HG03159 (cell line): ENCODE measurements around the gene THUMPD2.

Experiments
- ATAC-seq: cut with Tn5 transposase; IDR thresholded peaks from one replicate; pipeline ENCODE4 v1.9.1; 2021; ENCODE audit warnings: mild to moderate bottlenecking, moderate library complexity; ENCODE audit not compliant: unreplicated experiment

The THUMPD2 gene

DNA sequence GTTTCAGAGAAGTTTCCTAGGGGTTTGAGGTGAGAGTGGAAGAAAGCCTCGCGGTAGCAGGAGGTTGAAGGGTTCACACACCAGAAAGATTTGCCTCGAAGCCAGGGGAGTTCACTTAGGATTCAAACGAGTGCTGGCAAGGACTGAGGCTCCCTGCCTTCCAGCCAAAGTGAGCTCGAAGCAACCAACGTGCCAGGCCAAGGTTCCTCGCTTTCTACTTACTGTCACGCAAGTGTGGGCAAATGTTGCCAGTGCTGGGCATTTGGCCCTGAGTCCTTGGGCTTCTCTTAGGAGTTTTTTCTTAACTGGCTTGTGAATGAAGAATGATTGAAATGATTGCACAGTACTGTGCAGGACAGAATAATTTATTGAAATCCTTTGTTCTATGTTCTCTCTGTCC lies 59.7 kb downstream of the THUMPD2 start:
- no peak for ATAC-seq

DNA sequence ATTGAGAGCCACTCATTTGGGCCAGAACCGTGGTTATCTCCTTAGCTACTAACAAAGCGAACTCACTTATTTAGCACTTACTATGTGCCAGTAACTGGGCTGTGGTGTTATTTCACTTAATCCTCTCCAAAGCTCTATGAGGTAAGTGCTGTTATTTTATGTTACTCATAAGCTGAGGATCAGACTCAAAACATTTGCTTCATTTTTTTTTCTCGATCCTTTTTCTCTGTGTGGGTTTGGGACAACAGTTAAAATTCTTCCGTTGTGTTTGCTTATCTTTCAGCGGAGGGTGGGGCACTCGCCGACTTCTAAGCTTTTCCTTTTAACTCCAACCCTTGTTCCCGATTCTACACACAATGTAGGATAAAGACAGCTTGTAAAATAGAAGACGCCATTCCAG lies 60.6 kb downstream of the THUMPD2 start:
- ATAC-seq: no peak

DNA sequence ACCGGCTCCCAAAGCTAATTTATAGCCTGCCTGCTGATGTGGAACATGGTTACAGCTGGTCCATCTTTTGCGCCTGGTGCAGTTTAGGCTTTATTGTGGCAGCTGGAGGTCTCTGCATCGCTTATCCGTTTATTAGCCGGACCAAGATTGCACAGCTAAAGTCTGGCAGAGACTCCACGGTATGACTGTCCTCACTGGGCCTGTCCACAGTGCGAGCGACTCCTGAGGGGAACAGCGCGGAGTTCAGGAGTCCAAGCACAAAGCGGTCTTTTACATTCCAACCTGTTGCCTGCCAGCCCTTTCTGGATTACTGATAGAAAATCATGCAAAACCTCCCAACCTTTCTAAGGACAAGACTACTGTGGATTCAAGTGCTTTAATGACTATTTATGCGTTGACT lies 62.0 kb downstream of the THUMPD2 start:
- no peak for ATAC-seq

DNA sequence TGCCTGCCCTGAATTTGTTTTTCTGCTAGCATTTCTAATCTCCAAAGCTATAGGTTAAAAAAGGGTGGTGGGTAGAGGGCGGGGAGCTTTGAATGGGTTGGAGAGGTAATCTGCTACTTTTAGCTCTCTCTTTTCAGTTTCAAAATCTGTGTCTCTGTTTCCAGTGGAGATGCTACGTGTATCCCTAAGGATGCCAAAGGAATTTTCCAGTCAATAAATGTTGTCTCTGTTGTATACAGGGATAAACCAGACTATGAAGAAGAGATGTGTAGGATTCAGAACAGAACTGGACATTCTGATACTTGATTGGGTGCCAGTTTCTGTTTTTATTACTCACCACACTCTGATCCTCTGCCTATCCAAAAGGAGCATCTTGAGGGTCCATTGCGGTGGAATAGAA lies 63.2 kb downstream of the THUMPD2 start:
- no peak for ATAC-seq

DNA sequence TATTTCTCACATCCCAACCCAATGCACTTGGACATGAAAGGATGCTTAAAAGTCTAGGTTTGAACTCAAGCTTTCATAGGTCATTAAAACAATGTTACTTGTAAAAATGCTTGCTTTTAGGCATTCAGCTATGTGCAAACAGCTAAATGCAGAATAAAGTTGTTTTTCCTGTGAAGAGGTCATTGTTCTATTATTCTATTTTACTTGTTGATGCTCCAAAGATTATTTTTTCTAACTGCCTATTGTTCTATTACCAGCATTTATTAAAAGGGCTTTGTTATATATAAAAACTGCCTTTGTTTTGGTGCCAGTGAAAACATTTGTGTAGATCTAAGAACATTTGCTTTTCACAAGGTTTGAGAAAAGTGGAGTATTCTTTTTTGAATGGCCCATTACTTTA lies 64.0 kb downstream of the THUMPD2 start:
- no peak for ATAC-seq

DNA sequence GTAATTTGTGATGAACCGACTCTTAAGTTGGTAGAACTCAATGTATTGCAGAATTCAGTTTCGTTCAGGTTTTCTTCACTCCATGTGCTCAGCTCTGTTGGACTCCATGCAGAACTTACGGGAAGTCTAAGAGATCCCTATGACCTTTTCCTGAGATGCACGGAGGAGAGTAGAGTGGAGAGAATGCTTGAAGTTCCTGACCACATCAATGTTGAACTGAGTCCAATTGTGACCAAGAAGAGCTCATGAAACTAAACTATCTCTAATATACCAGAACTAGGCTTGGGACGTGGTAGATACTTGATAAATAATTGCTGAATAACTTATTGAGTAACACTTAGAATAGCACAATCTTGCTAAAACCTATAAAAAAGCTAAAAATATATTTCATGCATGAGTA lies 66.1 kb downstream of the THUMPD2 start:
- ATAC-seq: no peak

DNA sequence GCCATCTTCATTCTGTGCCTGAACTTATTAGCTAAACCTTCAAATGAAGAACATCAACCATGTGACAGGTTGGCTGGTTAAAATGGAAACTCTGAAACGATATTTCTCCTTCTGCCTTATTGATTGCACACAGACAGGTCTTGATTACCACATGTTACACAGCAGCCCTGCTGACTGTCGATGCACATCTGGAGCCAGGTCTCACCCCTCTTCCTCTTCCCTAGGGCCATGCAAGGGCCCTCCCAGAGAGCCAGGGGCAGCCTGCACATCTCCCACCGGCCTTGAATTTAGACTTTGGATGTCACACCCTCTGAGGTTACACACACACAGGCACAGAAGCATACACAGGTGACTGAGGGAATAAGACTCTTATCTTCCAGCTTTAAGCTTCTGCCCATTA lies 68.3 kb downstream of the THUMPD2 start:
- ATAC-seq: no peak

DNA sequence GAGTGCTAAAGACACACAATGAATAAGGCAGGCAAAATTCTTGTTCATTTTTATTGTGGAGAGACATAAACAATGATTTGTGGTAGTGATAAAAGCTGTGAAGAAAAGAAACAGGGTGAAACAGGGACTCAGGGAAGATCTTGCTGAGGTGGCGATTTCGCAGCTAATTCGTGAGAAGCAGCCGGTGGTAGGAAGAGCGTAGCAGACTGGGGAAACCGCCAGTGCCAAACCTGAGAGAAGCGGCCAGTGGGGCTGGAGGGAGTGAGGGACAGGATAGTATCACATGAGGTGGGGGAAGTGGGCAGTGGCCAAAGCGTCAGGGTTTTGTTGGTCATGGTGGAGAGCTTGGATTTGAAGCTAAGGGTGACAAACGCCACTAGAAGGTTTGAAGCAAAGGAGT lies 71.1 kb downstream of the THUMPD2 start:
- no peak for ATAC-seq

DNA sequence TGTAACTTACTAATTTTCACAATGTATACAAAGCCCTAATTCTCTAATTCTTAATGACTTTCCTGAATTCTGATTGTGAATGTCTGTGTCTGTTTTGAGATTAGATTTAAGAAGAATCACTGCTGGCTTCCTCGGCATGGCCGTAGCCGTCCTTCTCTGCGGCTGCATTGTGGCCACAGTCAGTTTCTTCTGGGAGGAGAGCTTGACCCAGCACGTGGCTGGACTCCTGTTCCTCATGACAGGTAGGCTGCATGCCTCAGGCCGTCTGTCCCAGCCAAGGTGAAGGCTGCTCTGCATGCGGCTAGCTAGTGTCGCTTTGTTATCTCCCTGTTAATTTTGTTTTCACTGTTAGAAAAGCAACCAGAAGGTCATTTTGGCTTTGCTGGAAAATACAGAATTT lies 72.1 kb downstream of the THUMPD2 start:
- ATAC-seq: no peak

DNA sequence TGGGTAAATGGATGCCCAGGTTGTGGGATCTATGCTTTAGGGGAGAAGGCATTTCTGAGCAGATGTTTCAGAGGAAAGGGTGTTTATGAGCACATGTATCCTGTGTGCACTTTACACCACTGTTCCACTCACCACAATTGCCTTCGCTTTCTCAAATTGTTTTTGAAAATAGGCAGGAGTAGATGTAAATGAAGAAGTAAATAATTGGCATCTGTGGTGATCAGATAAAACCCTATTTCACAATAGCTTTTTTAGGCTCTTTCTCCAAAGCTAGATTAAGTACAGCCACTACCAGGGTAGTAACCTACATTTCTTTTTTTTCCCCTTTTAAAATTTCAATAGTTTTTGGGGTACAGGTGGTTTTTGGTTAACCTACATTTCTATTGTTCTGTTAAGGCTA lies 72.7 kb downstream of the THUMPD2 start:
- ATAC-seq: no peak

DNA sequence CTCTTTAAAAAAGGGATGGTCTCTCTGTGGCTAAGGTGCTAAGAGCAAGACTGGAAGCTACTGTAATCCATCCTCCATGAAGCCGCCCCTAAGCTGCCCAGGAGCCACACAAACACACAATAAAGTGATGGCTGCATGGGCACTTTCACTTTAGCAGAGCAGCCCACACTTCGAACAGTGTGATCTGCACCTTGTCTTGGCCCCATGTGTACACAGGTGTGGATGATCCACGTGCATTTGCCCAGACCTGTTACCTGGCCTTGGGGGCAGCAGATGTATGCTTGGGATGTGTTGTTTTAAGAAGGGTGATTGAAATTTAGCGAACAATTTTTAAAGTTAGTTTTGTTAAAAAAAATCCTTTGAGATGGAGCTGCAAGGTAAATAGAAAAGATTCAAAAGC lies 73.4 kb downstream of the THUMPD2 start:
- ATAC-seq: no peak

DNA sequence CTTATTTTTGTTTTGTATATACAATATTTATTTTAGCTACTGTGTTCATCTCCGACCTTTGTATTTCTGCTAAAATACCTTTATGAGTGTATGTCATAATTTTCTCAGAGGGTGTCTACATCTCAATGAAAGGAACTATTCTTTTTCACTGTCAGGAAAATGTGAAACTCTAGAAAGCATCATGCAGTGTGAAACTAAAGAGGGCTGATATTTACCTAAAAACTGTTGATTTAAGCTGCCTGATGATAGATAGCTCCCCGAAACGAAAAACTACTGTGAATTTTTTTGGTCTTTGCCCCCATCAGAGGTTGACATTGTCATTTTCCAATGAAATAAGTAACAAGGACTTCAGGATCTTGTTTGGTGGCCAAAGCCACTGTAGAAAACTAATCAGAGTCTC lies 74.5 kb downstream of the THUMPD2 start:
- ATAC-seq: no peak

DNA sequence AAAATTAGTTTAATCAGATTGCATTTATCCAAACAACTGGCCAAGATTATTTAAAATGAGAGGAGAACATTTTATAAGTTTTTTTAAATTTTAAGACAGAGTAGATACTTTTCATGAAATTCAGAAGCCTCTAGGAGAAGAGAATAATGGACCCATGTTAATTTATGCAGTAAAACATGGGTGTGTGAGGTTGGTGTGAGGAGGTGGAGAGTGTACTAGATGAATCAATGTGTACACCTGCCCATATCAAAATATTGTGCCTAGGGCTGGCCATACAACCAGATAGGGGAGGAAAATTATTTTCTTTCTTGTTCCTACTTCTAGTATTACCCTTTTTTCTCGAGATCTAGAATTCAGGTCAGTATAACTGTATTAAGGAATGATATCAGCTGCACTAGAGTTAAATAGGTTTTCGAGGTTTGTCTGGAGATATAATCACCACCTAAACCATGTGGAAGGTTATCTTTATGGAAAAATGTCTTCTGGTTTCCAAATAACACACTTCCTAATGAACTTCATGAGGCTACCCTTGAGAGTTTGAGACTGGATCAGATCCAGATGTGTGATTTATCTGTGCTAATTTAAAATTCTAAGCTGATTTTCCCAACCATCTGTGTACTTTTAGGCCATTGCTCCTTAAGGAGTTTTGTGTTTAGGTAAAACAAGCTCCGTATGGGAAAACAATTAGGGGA lies 75.7 kb downstream of the THUMPD2 start:
- no peak for ATAC-seq

DNA sequence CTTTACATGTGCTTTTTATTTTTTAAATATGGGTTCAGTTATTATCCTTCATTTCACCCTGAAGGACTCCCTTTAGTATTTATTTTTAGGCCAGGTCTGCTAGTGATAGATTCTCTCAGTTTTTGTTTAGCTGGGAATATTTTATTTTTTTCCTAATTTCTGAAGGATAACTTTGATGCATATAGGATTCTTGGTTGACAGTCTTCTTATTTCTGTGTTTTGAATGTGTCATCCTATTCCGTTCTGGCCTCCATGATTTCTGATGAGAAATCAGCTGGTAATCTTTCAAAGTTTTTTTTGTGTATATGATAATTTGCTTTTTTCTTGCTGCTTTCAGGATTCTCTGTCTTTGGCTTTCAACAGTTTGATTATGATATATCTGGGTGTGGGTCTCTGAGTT lies 77.9 kb downstream of the THUMPD2 start:
- ATAC-seq: no peak

DNA sequence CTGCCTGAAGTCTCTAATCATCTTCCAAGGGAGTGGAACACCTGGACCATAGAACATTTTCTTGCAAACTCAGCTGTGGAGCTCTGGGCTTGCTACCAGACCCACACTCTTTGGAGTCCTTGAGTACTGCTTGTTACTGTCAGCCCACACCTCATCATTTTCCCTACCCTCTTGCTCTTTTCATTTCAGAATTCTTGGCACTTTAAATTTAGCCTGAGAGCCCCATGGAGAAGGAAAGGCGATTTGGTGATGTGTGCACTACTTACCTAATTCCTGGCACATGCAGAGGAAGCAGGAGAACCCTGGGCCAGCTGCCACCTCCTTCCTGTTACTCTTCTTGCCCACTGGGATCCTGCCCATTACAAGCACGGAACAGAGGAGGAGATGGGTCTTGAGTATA lies 81.6 kb downstream of the THUMPD2 start:
- no peak for ATAC-seq

DNA sequence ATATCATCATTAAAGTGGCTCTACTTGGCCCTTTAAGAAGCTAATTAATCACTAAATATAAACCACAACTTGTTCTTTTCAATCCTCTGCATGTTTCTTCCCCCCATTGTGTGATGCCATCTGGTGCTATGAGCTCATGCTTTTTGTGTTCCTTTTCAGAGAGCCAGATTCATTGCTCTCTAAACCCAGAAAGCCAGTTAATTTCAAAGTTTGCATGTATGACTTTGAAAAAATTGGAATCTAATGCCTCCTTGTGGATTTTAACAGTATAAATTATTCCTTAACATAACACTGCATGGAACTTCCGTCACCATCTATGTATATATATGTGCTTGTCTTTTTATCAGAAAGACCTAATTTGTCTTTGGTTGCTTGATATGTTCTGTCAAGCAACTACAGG lies 82.2 kb downstream of the THUMPD2 start:
- ATAC-seq: no peak

DNA sequence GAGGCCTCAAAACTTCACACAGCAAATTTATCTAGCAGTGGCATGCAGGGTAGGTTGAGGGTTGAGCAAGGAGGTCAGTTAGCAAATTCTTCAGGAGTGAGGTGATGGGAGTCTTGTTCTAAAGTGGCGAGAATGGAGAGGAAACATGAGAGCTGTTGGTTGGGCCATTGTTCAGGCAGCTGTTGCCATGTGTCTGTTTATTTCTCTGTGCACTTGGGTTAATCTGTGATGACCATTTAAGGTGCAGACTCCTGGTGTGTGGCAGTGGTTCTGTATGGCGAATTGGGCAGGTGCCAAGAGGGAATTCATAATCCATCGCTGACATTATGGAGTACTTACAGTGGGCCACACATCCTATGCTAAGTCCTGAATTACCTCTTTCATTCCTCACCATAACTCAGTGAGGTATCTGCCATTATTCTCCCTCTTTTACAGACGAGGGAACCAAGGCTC lies 82.9 kb downstream of the THUMPD2 start:
- no peak for ATAC-seq

DNA sequence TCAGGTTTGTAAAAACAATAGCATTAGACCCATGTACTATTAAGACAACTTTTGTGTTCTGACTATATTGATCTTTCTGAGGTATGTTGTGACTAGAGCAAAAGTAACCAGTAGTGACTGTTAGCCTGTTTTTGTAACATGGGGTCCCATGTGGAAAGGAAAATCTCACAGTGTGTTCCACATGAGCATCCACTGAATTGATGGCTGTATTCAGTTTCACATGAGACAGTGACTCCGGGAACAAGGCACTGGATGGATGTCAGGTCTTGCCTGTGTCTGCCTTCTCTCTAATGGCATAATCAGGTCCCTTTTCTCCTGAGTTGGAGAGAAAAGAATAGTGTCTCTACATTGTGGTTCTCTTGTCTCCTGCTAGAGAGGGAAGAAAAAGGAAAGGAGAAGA lies 85.8 kb downstream of the THUMPD2 start:
- ATAC-seq: no peak

DNA sequence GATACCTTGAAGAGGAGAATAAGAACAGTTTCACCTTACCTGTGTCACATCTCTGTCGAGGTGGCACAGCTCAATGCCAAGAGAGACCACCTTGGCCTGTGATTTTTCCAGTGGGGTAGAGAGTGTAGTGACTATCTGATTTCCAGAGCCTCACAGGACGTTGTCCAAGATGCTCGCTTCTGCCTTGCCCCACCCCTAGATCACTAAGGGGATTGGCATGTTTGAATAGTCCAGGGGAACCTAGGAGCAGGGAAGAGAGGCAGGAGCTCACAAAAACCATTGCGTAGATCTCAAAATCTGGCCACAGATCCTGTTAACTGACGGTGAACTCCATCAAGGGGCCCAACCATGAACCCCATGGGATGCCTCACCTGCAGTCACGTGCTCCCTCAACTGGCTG lies 89.2 kb downstream of the THUMPD2 start:
- no peak for ATAC-seq

DNA sequence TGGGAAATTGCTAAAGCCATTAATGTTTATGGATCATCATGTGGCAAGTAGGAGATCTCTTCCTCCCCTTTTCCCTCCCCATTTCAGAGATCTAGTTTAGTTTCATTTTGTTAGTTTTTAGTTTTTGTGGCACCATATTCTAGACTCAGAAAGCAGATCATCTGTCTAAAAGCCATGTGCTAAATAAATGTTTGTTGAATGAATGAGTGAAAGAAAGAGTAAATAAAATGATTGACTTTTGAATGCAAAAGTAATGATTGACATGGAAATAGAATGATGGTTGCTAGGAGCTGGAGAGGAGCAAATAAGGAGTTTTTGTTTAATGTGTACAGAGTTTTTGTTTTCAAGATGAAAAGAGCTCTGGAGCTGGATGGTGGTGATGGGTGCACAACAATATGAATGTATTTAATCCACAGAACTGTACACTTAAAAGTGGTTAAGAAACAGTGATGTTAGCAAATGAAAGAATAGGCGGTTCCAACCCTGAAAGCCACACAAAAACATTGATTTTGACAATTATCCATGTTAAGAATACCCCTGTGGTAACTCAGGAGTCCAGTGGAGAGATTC lies 89.7 kb downstream of the THUMPD2 start:
- ATAC-seq: no peak

DNA sequence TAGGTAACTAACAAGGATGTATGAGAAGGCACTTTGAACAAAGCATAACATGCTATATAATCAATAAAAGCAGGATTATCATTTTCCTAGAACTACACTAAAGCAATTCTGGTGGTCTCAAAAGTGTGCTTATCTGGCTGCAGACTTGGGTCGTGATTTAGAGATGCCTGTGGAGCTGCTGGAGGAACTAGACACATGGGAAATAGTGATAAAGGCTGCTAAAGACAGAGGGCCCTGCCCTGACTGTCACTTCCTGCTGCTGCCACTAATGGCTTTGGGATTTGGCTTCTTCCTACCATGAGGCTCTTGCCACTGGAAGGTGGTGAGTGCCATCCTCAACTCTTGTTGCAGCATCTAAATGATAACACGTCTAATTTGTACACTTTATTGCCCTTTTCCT lies 90.9 kb downstream of the THUMPD2 start:
- ATAC-seq: no peak

DNA sequence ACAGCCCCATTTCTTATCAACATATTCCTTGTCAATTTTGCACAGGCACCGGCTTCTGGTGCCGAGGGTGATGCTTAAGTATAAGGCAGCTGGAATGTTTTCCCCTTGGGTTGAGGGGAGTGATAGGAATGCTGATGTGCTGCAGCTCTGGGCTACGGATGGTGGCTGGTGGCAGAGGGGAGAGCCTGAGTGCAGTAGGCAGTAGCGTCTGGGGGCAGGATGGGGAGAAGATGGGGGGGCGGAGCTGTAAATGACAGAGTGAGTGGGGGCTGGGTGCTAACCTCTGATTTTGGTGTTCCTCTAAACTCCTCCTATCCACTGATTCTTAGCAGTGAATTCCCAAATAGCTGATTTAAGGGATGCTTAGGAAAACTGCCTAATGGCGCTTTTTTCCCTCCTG lies 92.6 kb downstream of the THUMPD2 start:
- no peak for ATAC-seq
